Spleen (tissue), 11 donors: Measurements from ENCODE around the gene TPST2. TPM values are rescaled to one million over a fixed set of nuclear protein-coding genes. Genes with fewer than 3 reads are reported as not detected.

Source experiments
- DNase-seq: peaks from one replicate; pipeline ENCODE4 v3.0.0-alpha.2; 2020
- H3K27ac ChIP-seq, 8 donors: fragments of 200-600 bp; sonication (generic) in 7 of 8; 1 replicate in 4 of 8; 2 replicates in 4 of 8; pipeline versions ENCODE4 v1.5.0 to v1.8.0; 2016 to 2021; ENCODE audit warnings: inconsistent platforms in 4 of 8, mild to moderate bottlenecking in 4 of 8, moderate library complexity in 1 of 8
- H3K27me3 ChIP-seq, 7 donors: fragments of 200-600 bp; sonication (generic) in 6 of 7; replicated peaks in 1 of 7; 1 replicate in 4 of 7; 2 replicates in 3 of 7; pipeline versions ENCODE4 v1.5.0 to v1.8.0; 2016 to 2021; ENCODE audit warnings: inconsistent platforms in 3 of 7, mild to moderate bottlenecking in 1 of 7
- H3K36me3 ChIP-seq, 6 donors: fragments of 200-600 bp; sonication (generic) in 5 of 6; 1 replicate in 4 of 6; 2 replicates in 2 of 6; pipeline versions ENCODE4 v1.5.0 to v1.8.0; 2016 to 2021; ENCODE audit warnings: inconsistent platforms in 2 of 6
- H3K4me1 ChIP-seq, 6 donors: fragments of 200-600 bp; sonication (generic) in 5 of 6; 1 replicate in 3 of 6; 2 replicates in 3 of 6; pipeline versions ENCODE4 v1.5.0 to v1.8.0; 2016 to 2021; ENCODE audit warnings: inconsistent platforms in 3 of 6
- H3K4me3 ChIP-seq, 8 donors: fragments of 200-600 bp; sonication (generic) in 7 of 8; 1 replicate in 4 of 8; 2 replicates in 4 of 8; pipeline versions ENCODE4 v1.5.0 to v1.8.0; 2016 to 2021; ENCODE audit warnings: inconsistent platforms in 4 of 8, mild to moderate bottlenecking in 4 of 8, moderate library complexity in 2 of 8
- H3K9me3 ChIP-seq, 8 donors: fragments of 200-600 bp; sonication (generic) in 7 of 8; 1 replicate in 4 of 8; 2 replicates in 4 of 8; pipeline versions ENCODE4 v1.5.0 to v1.8.0; 2016 to 2021; ENCODE audit warnings: inconsistent platforms in 4 of 8
- CTCF ChIP-seq, 11 experiments: fragments of 200-600 bp in 7 of 11; fragments of 450-650 bp in 4 of 11; sonication (generic) in 4 of 11; IDR thresholded peaks in 8 of 11; conservative IDR thresholded peaks in 3 of 11; 1 replicate in 7 of 11; 2 replicates in 4 of 11; pipeline versions ENCODE4 v1.4.0 to v1.8.0; 2016 to 2021; ENCODE audit warnings: antibody characterized with exemption in 11 of 11, inconsistent platforms in 4 of 11, mild to moderate bottlenecking in 1 of 11
- POLR2A ChIP-seq, 3 donors: fragments of 450-650 bp; IDR thresholded peaks; one replicate each; pipeline ENCODE4 v1.5.1; 2017; ENCODE audit warnings: antibody characterized with exemption in 3 of 3, mild to moderate bottlenecking in 1 of 3
- POLR2AphosphoS5 ChIP-seq, 3 donors: sonication (generic); formaldehyde crosslinking; IDR thresholded peaks; one replicate each; pipeline ENCODE4 v1.5.1; 2017; ENCODE audit warnings: antibody characterized with exemption in 3 of 3
- WGBS, 5 donors: extraction: QIAGEN DNeasy Blood & Tissue Kit in 3 of 5; methylation state at CpG; one replicate each; pipeline versions ENCODE4 v1.1.5 to v1.1.7; 2013 to 2018; 5-methylcytosine and 5-hydroxymethylcytosine counted together
- intact Hi-C: fragments of 100-400 bp; cut with DNase I; formaldehyde crosslinking; loops from one replicate; pipeline ENCODE4 v1.15.0; 2023; ENCODE audit warnings: low total_unique reads
- polyA plus RNA-seq, 3 donors: library from polyadenylated mRNA; stranded (reverse); fragments of 200-250 nt; gene quantifications; one replicate each; pipeline ENCODE4 v1.2.1, GENCODE V29; 2013
- total RNA-seq, 7 donors: library from RNA; depleted of rRNA in 3 of 7; stranded (reverse); fragments of >200 nt in 3 of 7; fragmentation: NEBNext Ultra II Directional in 4 of 7; extraction: Animal tissue kit (Norgen Biotek cat#: 25700) in 4 of 7; gene quantifications; one replicate each; pipeline versions ENCODE4 v1.1.0 to v1.2.1, GENCODE V29; 2016 to 2021
- donor health status: healthy with polysubstance abuse.
- donor health status: DM: no; HTN: no; CAD: no; lungs with moderate emphysema.
- donor health status: DM: no; HTN: no; CAD: no.
- donor health status: Bipolar disorder and iron deficiency.
- donor health status: healthy.
- donor health status: DM: no; HTN: no; CAD: no.
- donor health status: DM: yes; HTN: yes; CAD: no.

The TPST2 gene
- total and polyA plus RNA-seq, 10 donors: 14.6 to 119 (median 54.3) TPM

GRCh38 chr22:26604368-26604767 is 14.4 kb upstream of the TPST2 start:
- no peaks in the 10 kb centered on the region for H3K27me3 ChIP-seq
- H3K27ac ChIP-seq: no peak overlapping the region
- TF ChIP-seq CTCF (IDR thresholded peaks at IDR 0.05 in 8 of 11, conservative IDR thresholded peaks at IDR 0.05 in 3 of 11) (no peak), POLR2A (IDR thresholded peaks at IDR 0.05) (no peak), POLR2AphosphoS5 (IDR thresholded peaks at IDR 0.05) (no peak)
- intact Hi-C loops: no loop called here
- H3K9me3 ChIP-seq: no peaks in the 10 kb centered on the region
- 67 to 91% (median 79%) methylated on average over 1 of the region's 1 CpG for WGBS, 5 donors
- peaks cover 0 to 11% (median 0%) of the 10 kb centered on the region in 6 donors for H3K4me1 ChIP-seq
- no peaks in the 10 kb centered on the region for H3K36me3 ChIP-seq
- DNase-seq: no peak
- no peak overlapping the region for H3K4me3 ChIP-seq

DNA sequence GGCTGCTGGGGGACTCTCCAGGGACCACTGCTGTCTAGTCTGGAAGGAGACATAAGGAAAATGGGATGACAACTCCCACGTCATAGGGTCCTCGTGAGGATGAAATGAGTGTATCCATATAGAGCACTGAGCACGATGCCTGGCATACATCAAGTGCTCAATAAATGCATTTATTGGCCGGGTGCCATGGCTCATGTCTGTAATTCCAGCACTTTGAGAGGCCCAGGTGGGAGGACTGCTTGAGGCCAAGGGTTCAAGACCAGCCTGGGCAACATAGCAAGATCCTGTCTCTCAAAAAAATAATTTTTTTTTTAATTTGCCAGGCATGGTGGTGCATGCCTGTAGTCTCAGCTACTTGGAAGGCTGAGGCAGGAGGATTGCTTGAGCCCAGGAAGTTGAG is 12.2 kb upstream of the TPST2 start:
- H3K36me3 ChIP-seq: no peaks in the 10 kb centered on the region
- peaks cover 0 to 26% (median 0%) of the 10 kb centered on the region in 6 donors for H3K4me1 ChIP-seq
- TF ChIP-seq POLR2A (IDR thresholded peaks at IDR 0.05): no peak
- no peak for DNase-seq
- intact Hi-C loops: no loop called here
- WGBS, 5 donors: 83 to 97% (median 92%) methylated on average over 4 of the region's 4 CpGs
- no peaks in the 10 kb centered on the region for H3K9me3 ChIP-seq
- no peak overlapping the region for H3K27ac ChIP-seq
- H3K4me3 ChIP-seq: no peak overlapping the region
- H3K27me3 ChIP-seq: no peaks in the 10 kb centered on the region

DNA sequence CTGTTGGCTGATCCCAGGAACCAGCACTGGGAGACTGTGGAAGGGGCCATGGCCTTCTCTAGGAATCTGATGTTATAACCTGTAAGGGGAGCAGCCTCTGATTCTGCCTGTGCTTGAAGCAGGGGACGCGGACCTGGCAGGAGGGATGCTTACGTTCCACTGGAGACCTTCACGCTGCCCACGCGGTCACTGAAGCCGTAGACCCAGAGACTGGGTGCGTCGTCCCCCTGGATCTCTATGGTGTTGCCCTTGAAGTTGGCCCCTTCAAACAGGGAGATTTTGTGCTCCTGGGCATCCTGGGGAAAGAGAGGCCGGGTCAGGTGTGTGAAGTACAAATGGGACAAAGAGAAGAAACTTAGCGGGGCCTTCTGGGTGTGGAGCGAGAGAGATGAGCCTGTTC is 11.8 kb upstream of the TPST2 start:
- DNase-seq: peak; percentile 53
- TF ChIP-seq POLR2A (IDR thresholded peaks at IDR 0.05) (no peak), POLR2AphosphoS5 (IDR thresholded peaks at IDR 0.05) (no peak), CTCF (IDR thresholded peaks at IDR 0.05 in 8 of 11, conservative IDR thresholded peaks at IDR 0.05 in 3 of 11) (no peak)
- Histone ChIP-seq H3K27me3 (no peaks in the 10 kb centered on the region), H3K9me3 (no peaks in the 10 kb centered on the region), H3K4me3 (no peak overlapping the region), H3K27ac (no peak overlapping the region), H3K36me3 (no peaks in the 10 kb centered on the region), H3K4me1 (peaks cover 0 to 26% (median 0%) of the 10 kb centered on the region in 6 donors)
- intact Hi-C loops: no loop called here
- 89 to 95% (median 93%) methylated on average over 12 of the region's 12 CpGs for WGBS, 5 donors

GRCh38 chr22:26599505-26599904 is 9.6 kb upstream of the TPST2 start:
- H3K36me3 ChIP-seq: no peaks in the 10 kb centered on the region

More at GRCh38 chr22:26599505-26599904, 9.6 kb upstream of the TPST2 start:
- intact Hi-C loops: no loop called here
- TF ChIP-seq POLR2AphosphoS5 (IDR thresholded peaks at IDR 0.05) (peak in 2 of 3 donors; percentile 19 to 56), CTCF (IDR thresholded peaks at IDR 0.05 in 8 of 11, conservative IDR thresholded peaks at IDR 0.05 in 3 of 11) (no peak)
- peak; percentile 54 for DNase-seq
- Histone ChIP-seq H3K27me3 (no peaks in the 10 kb centered on the region), H3K9me3 (no peaks in the 10 kb centered on the region), H3K4me1 (peaks cover 0 to 29% (median 0%) of the 10 kb centered on the region in 6 donors), H3K4me3 (no peak overlapping the region), H3K27ac (peak overlapping the region in 2 of 8 donors; percentile 25 to 30)
- 65 to 90% (median 76%) methylated on average over 10 to 11 of the region's 11 CpGs for WGBS, 5 donors
